ENCODE data around the gene LETM1.

The LETM1 gene

GRCh38 chr4:1777822-1778641, 77.9 kb downstream of the LETM1 start:
- Histone ChIP-seq H3K27me3 (replicated peaks; ENCODE audit: control insufficient read depth, insufficient read depth, low read length) (no peaks in the 10 kb centered on the region; the same call in 1 of the 2 replicates), H3K36me3 (ENCODE audit: control insufficient read depth, insufficient read depth, low read length) (no peaks in the 10 kb centered on the region), H3K4me3 (replicated peaks; ENCODE audit: low read depth, low read length) (no peak overlapping the region)
- TF ChIP-seq, protein P1, sequence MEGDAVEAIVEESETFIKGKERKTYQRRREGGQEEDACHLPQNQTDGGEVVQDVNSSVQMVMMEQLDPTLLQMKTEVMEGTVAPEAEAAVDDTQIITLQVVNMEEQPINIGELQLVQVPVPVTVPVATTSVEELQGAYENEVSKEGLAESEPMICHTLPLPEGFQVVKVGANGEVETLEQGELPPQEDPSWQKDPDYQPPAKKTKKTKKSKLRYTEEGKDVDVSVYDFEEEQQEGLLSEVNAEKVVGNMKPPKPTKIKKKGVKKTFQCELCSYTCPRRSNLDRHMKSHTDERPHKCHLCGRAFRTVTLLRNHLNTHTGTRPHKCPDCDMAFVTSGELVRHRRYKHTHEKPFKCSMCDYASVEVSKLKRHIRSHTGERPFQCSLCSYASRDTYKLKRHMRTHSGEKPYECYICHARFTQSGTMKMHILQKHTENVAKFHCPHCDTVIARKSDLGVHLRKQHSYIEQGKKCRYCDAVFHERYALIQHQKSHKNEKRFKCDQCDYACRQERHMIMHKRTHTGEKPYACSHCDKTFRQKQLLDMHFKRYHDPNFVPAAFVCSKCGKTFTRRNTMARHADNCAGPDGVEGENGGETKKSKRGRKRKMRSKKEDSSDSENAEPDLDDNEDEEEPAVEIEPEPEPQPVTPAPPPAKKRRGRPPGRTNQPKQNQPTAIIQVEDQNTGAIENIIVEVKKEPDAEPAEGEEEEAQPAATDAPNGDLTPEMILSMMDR (IDR thresholded peaks at IDR 0.05; ENCODE audit: insufficient read depth, low read length, poor library complexity, severe bottlenecking): no peak
- DNase-seq (ENCODE audit: extremely low read depth, insufficient read length): no peak

GRCh38 chr4:1776521-1777161, 79.3 kb downstream of the LETM1 start:
- no peak overlapping the region for H3K4me3 ChIP-seq (replicated peaks; ENCODE audit: low read depth, low read length)
- no peak for DNase-seq (ENCODE audit: extremely low read depth, insufficient read length)
- TF ChIP-seq, protein P1 (IDR thresholded peaks at IDR 0.05; ENCODE audit: insufficient read depth, low read length, poor library complexity, severe bottlenecking): no peak

GRCh38 chr4:1775731-1776500, 80.0 kb downstream of the LETM1 start:
- TF ChIP-seq, protein P1 (IDR thresholded peaks at IDR 0.05; ENCODE audit: insufficient read depth, low read length, poor library complexity, severe bottlenecking): no peak
- Histone ChIP-seq H3K4me3 (replicated peaks; ENCODE audit: low read depth, low read length) (no peak overlapping the region), H3K36me3 (ENCODE audit: control insufficient read depth, insufficient read depth, low read length) (no peaks in the 10 kb centered on the region), H3K27me3 (replicated peaks; ENCODE audit: control insufficient read depth, insufficient read depth, low read length) (no peaks in the 10 kb centered on the region; the same call in 1 of the 2 replicates)
- no peak for DNase-seq (ENCODE audit: extremely low read depth, insufficient read length)

More at GRCh38 chr4:1776521-1777161, 79.3 kb downstream of the LETM1 start:
- H3K27me3 ChIP-seq (replicated peaks; ENCODE audit: control insufficient read depth, insufficient read depth, low read length): no peaks in the 10 kb centered on the region; the same call in 1 of the 2 replicates
- H3K36me3 ChIP-seq (ENCODE audit: control insufficient read depth, insufficient read depth, low read length): no peaks in the 10 kb centered on the region

GRCh38 chr4:1773754-1774153, 82.2 kb downstream of the LETM1 start:
- no peak for DNase-seq (ENCODE audit: extremely low read depth, insufficient read length)
- TF ChIP-seq, protein P1 (IDR thresholded peaks at IDR 0.05; ENCODE audit: insufficient read depth, low read length, poor library complexity, severe bottlenecking): no peak
- Histone ChIP-seq H3K4me3 (replicated peaks; ENCODE audit: low read depth, low read length) (no peak overlapping the region), H3K36me3 (ENCODE audit: control insufficient read depth, insufficient read depth, low read length) (no peaks in the 10 kb centered on the region), H3K27me3 (replicated peaks; ENCODE audit: control insufficient read depth, insufficient read depth, low read length) (no peaks in the 10 kb centered on the region; the same call in 1 of the 2 replicates)

- TF ChIP-seq, protein P1 (IDR thresholded peaks at IDR 0.05; ENCODE audit: insufficient read depth, low read length, poor library complexity, severe bottlenecking): no peak
- DNase-seq (ENCODE audit: extremely low read depth, insufficient read length): no peak
- H3K4me3 ChIP-seq (replicated peaks; ENCODE audit: low read depth, low read length): no peak overlapping the region
- no peaks in the 10 kb centered on the region; the same call in 1 of the 2 replicates for H3K27me3 ChIP-seq (replicated peaks; ENCODE audit: control insufficient read depth, insufficient read depth, low read length)
- H3K36me3 ChIP-seq (ENCODE audit: control insufficient read depth, insufficient read depth, low read length): no peaks in the 10 kb centered on the region
Observed at GRCh38 chr4:1772853-1773538, 83.0 kb downstream of the LETM1 start.

Data from GM06990 (cell line).